HCT116 (cell line): ENCODE results near the gene UBE2E2. TPM values are rescaled to one million over a fixed set of nuclear protein-coding genes. Genes with fewer than 3 reads are reported as not detected.

Experiments
- ATAC-seq: fragments of 200-7000 bp; cut with Tn5 transposase; 2 replicates; pipeline ENCODE4 v1.9.1; 2020; ENCODE audit warnings: mild to moderate bottlenecking, moderate library complexity
- BruUV-seq: library from RNA; stranded (reverse); fragments of 400-500 nt; replicated peaks from 2 replicates; lab custom pipeline; 2021; lab: Mats Ljungman, UMichigan
- CTCF ChIA-PET: fragments of 300-600 bp; sonication (Branson Sonifier 250); formaldehyde crosslinking; loops from one replicate; lab custom pipeline; 2021; ENCODE audit warnings: antibody characterized with exemption; lab: Charles Lee
- POLR2A ChIA-PET: fragments of 300-600, 350-600 bp; sonication (Branson Sonifier 250); formaldehyde crosslinking; loops from one replicate; lab custom pipeline; 2021; ENCODE audit warnings: antibody characterized with exemption; lab: Charles Lee
- RAD21 ChIA-PET, 2 experiments: fragments of 300-600 bp; sonication (Branson Sonifier 250); formaldehyde crosslinking; loops; one replicate each; lab custom pipeline; 2023; ENCODE audit warnings: low total read pairs in 2 of 2; ENCODE audit not compliant: uncharacterized antibody in 2 of 2, unreplicated experiment in 2 of 2, low non-redundant PET in 1 of 2; lab: Charles Lee
- DNase-seq: peaks from one replicate; pipeline ENCODE4 v3.0.0-alpha.2; 2010; ENCODE audit warnings: low read depth, low spot score
- H2AFZ ChIP-seq: fragments of 200-600 bp; shearing (Covaris generic), sonication (generic); 2 replicates; pipeline ENCODE4 v1.6.1; 2017; ENCODE audit warnings: low read depth, mixed run types, mixed read lengths, antibody characterized with exemption, low read length; ENCODE audit not compliant: poor library complexity, severe bottlenecking
- H3K27ac ChIP-seq: 2 replicates; pipeline ENCODE4 v1.5.1; 2012; ENCODE audit warnings: low read depth, low read length
- H3K27me3 ChIP-seq: fragments of 200-600 bp; sonication (generic); 2 replicates; pipeline ENCODE4 v1.6.1; 2016; ENCODE audit warnings: mixed run types, low read length, mixed read lengths; ENCODE audit not compliant: insufficient read depth
- H3K36me3 ChIP-seq, 2 experiments: fragments of 200-500 bp in 1 of 2; fragments of 200-600 bp in 1 of 2; sonication (Bioruptor generic) in 1 of 2; sonication (generic) in 1 of 2; 2 replicates each; pipeline versions ENCODE4 v1.5.1 to v1.6.1; 2014 to 2016; ENCODE audit warnings: low read length in 2 of 2, inconsistent platforms in 1 of 2, mixed read lengths in 1 of 2, mixed run types in 1 of 2; ENCODE audit not compliant: insufficient read depth in 2 of 2, control insufficient read depth in 1 of 2
- H3K4me1 ChIP-seq, 2 experiments: fragments of 200-600 bp in 1 of 2; sonication (generic) in 1 of 2; 2 replicates each; pipeline versions ENCODE4 v1.5.1 to v1.6.1; 2012 to 2017; ENCODE audit warnings: low read length in 2 of 2, inconsistent platforms in 1 of 2, mild to moderate bottlenecking in 1 of 2, mixed read lengths in 1 of 2, mixed run types in 1 of 2, moderate library complexity in 1 of 2; ENCODE audit not compliant: insufficient read depth in 2 of 2, control insufficient read depth in 1 of 2
- H3K4me2 ChIP-seq: fragments of 200-600 bp; sonication (generic); 2 replicates; pipeline ENCODE4 v1.6.1; 2017; ENCODE audit warnings: mixed run types, low read length, mixed read lengths
- H3K4me3 ChIP-seq, 2 experiments: fragments of 200-600 bp in 1 of 2; sonication (generic) in 1 of 2; replicated peaks in 1 of 2; 2 replicates each; pipeline ENCODE4 v1.5.1; 2011 to 2016; ENCODE audit warnings: low read length in 2 of 2, control low read depth in 1 of 2, low read depth in 1 of 2, mild to moderate bottlenecking in 1 of 2, mixed read lengths in 1 of 2, mixed run types in 1 of 2
- H3K79me2 ChIP-seq: fragments of 200-600 bp; sonication (generic); 2 replicates; pipeline ENCODE4 v1.6.1; 2017; ENCODE audit warnings: mild to moderate bottlenecking, mixed run types, low read length, moderate library complexity, mixed read lengths; ENCODE audit not compliant: insufficient read depth
- H3K9ac ChIP-seq: fragments of 200-600 bp; sonication (generic); 2 replicates; pipeline ENCODE4 v1.6.1; 2016; ENCODE audit warnings: low read length, mixed read lengths
- H3K9me2 ChIP-seq: fragments of 200-600 bp; sonication (generic), shearing (Covaris generic); 2 replicates; pipeline ENCODE4 v1.6.1; 2017; ENCODE audit warnings: mixed run types, mild to moderate bottlenecking, moderate library complexity; ENCODE audit not compliant: insufficient read depth
- H3K9me3 ChIP-seq, 2 experiments: fragments of 200-500 bp in 1 of 2; fragments of 200-600 bp in 1 of 2; sonication (Bioruptor generic) in 1 of 2; sonication (generic) in 1 of 2; 2 replicates each; pipeline ENCODE4 v1.6.1; 2014 to 2017; ENCODE audit warnings: low read length in 2 of 2, mixed read lengths in 2 of 2, inconsistent platforms in 1 of 2, low read depth in 1 of 2, mild to moderate bottlenecking in 1 of 2, mixed run types in 1 of 2, moderate library complexity in 1 of 2; ENCODE audit not compliant: control insufficient read depth in 1 of 2, insufficient read depth in 1 of 2
- H4K20me1 ChIP-seq: fragments of 200-600 bp; sonication (generic), shearing (Covaris generic); 2 replicates; pipeline ENCODE4 v1.6.1; 2017; ENCODE audit warnings: mixed run types, mild to moderate bottlenecking, moderate library complexity; ENCODE audit not compliant: insufficient read depth
- ATF3 ChIP-seq: IDR thresholded peaks from 2 replicates; pipeline ENCODE4 v1.6.1; 2012
- CEBPB ChIP-seq: IDR thresholded peaks from 2 replicates; pipeline ENCODE4 v1.6.1; 2012; ENCODE audit warnings: low read depth
- ELF1 ChIP-seq: IDR thresholded peaks from 2 replicates; pipeline ENCODE4 v1.6.1; 2012; ENCODE audit warnings: low read depth, borderline replicate concordance
- EZH2 ChIP-seq: fragments of 200-600 bp; sonication (generic); IDR thresholded peaks from 2 replicates; pipeline ENCODE4 v1.6.1; 2017; ENCODE audit warnings: antibody characterized with exemption, mixed run types
- EZH2phosphoT487 ChIP-seq: fragments of 200-600 bp; IDR thresholded peaks from 2 replicates; pipeline ENCODE4 v1.6.1; 2018; ENCODE audit warnings: antibody characterized with exemption, borderline replicate concordance
- JUND ChIP-seq: IDR thresholded peaks from 2 replicates; pipeline ENCODE4 v1.6.1; 2012
- MAX ChIP-seq: IDR thresholded peaks from 2 replicates; pipeline ENCODE4 v1.6.1; 2012
- POLR2A ChIP-seq: IDR thresholded peaks from 2 replicates; pipeline ENCODE4 v1.7.0; 2011; ENCODE audit warnings: borderline replicate concordance; ENCODE audit not compliant: insufficient read depth, insufficient read length; ENCODE audit errors: extremely low read depth
- POLR2AphosphoS5 ChIP-seq: IDR thresholded peaks from 2 replicates; pipeline ENCODE4 v1.6.1; 2011; ENCODE audit warnings: mild to moderate bottlenecking, low read depth, low read length, moderate library complexity
- RAD21 ChIP-seq: IDR thresholded peaks from 2 replicates; pipeline ENCODE4 v1.6.1; 2012; ENCODE audit warnings: low read depth, mild to moderate bottlenecking
- SIN3A ChIP-seq: IDR thresholded peaks from 2 replicates; pipeline ENCODE4 v1.6.1; 2012; ENCODE audit warnings: low read depth
- SP1 ChIP-seq: IDR thresholded peaks from 2 replicates; pipeline ENCODE4 v1.6.1; 2012; ENCODE audit warnings: low read depth
- SRF ChIP-seq: IDR thresholded peaks from 2 replicates; pipeline ENCODE4 v1.6.1; 2012; ENCODE audit warnings: low read depth
- TCF7L2 ChIP-seq: IDR thresholded peaks from 2 replicates; pipeline ENCODE4 v1.7.0; 2011; ENCODE audit warnings: borderline replicate concordance, inconsistent platforms; ENCODE audit not compliant: insufficient read depth, insufficient read length; ENCODE audit errors: extremely low read depth
- YY1 ChIP-seq: IDR thresholded peaks from 2 replicates; pipeline ENCODE4 v1.6.1; 2011; ENCODE audit warnings: low read length, low read depth, moderate library complexity, mild to moderate bottlenecking; ENCODE audit not compliant: insufficient replicate concordance; ENCODE audit errors: extremely low read depth
- ZFX ChIP-seq: fragments of 450-650 bp; IDR thresholded peaks from 2 replicates; pipeline ENCODE4 v1.6.1; 2017
- ZNF274 ChIP-seq: fragments of 200-500 bp; sonication (Bioruptor generic); IDR thresholded peaks from 2 replicates; pipeline ENCODE4 v1.6.1; 2014; ENCODE audit warnings: mild to moderate bottlenecking, low read depth, low read length, inconsistent platforms
- intact Hi-C: fragments of 100-400 bp; cut with micrococcal nuclease; formaldehyde crosslinking; loops from 2 replicates; pipeline ENCODE4 v1.10.0; 2022
- total RNA-seq: library from RNA; stranded (reverse); gene quantifications from one replicate; pipeline ENCODE4 v1.2.1, GENCODE V29; 2021; ENCODE audit not compliant: unreplicated experiment
- TF ChIP-seq, protein P1 (sequence below), 3 experiments: fragments of 200-600 bp in 1 of 3; sonication (generic) in 1 of 3; IDR thresholded peaks in 2 of 3; conservative IDR thresholded peaks in 1 of 3; 2 replicates each; pipeline ENCODE4 v1.5.1; 2012 to 2017; ENCODE audit warnings: low read depth in 2 of 3, low read length in 2 of 3, antibody characterized with exemption in 1 of 3, borderline replicate concordance in 1 of 3, control low read depth in 1 of 3, mild to moderate bottlenecking in 1 of 3, mixed read lengths in 1 of 3, mixed run types in 1 of 3, moderate library complexity in 1 of 3; ENCODE audit not compliant: insufficient read depth in 1 of 3

Gene UBE2E2
- total RNA-seq, 1 experiment from 2014 or later, result 21.4 TPM

GRCh38 chr3:23481011-23481615, 278.0 kb downstream of the UBE2E2 start:
- POLR2A ChIA-PET, result no interaction called here
- no peak for DNase-seq

More at GRCh38 chr3:23481011-23481615, 278.0 kb downstream of the UBE2E2 start:
- no peak overlapping the region for H3K4me2 ChIP-seq
- no peak overlapping the region for H2AFZ ChIP-seq
- CTCF ChIA-PET, result no interaction called here
- H3K9me3 ChIP-seq, result no peaks in the 10 kb centered on the region
- no TSS peak for BruUV-seq
- no peaks in the 10 kb centered on the region for H3K9me2 ChIP-seq
- H3K27me3 ChIP-seq, result no peaks in the 10 kb centered on the region
- no peaks in the 10 kb centered on the region for H3K4me1 ChIP-seq
- intact Hi-C loops, result no loop called here
- H4K20me1 ChIP-seq, result no peaks in the 10 kb centered on the region
- RAD21 ChIA-PET, result no interaction called here
- H3K36me3 ChIP-seq, result no peaks in the 10 kb centered on the region
- no peak overlapping the region for H3K9ac ChIP-seq
- no peak for TF ChIP-seq CEBPB
- no peak for TF ChIP-seq TCF7L2
- TF ChIP-seq ZNF274, result no peak
- no peak for TF ChIP-seq MAX
- no peak for TF ChIP-seq SP1
- TF ChIP-seq ATF3, result no peak
- no peak for TF ChIP-seq POLR2AphosphoS5
- no peak for TF ChIP-seq SRF
- no peak for TF ChIP-seq EZH2
- TF ChIP-seq EZH2phosphoT487, result no peak
- no peak for TF ChIP-seq JUND
- no peak for TF ChIP-seq ZFX
- TF ChIP-seq, protein P1, sequence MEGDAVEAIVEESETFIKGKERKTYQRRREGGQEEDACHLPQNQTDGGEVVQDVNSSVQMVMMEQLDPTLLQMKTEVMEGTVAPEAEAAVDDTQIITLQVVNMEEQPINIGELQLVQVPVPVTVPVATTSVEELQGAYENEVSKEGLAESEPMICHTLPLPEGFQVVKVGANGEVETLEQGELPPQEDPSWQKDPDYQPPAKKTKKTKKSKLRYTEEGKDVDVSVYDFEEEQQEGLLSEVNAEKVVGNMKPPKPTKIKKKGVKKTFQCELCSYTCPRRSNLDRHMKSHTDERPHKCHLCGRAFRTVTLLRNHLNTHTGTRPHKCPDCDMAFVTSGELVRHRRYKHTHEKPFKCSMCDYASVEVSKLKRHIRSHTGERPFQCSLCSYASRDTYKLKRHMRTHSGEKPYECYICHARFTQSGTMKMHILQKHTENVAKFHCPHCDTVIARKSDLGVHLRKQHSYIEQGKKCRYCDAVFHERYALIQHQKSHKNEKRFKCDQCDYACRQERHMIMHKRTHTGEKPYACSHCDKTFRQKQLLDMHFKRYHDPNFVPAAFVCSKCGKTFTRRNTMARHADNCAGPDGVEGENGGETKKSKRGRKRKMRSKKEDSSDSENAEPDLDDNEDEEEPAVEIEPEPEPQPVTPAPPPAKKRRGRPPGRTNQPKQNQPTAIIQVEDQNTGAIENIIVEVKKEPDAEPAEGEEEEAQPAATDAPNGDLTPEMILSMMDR (IDR thresholded peaks at IDR 0.05 in 2 of 3, conservative IDR thresholded peaks at IDR 0.05 in 1 of 3; ENCODE audit: borderline replicate concordance in 1 of 3, insufficient read depth in 1 of 3, low read depth in 2 of 3, low read length in 2 of 3), result no peak
- no peak for TF ChIP-seq POLR2A
- TF ChIP-seq ELF1, result no peak
- no peak for TF ChIP-seq RAD21
- TF ChIP-seq SIN3A, result no peak
- TF ChIP-seq YY1, result no peak
- no peak overlapping the region for H3K4me3 ChIP-seq
- no peaks in the 10 kb centered on the region for H3K79me2 ChIP-seq
- no peak overlapping the region for H3K27ac ChIP-seq
- ATAC-seq, result no peak
